HEK293 (cell line): ENCODE measurements around the gene STK39.

Experiments
- CTCF ChIA-PET: fragments of 350-600 bp; formaldehyde crosslinking; extraction: SDS; loops from one replicate; lab custom pipeline; 2021; ENCODE audit warnings: antibody characterized with exemption; lab: Yijun Ruan, JAX
- POLR2A ChIA-PET: fragments of 300-600 bp; formaldehyde crosslinking; extraction: SDS; loops from one replicate; lab custom pipeline; 2020; ENCODE audit warnings: antibody characterized with exemption, inconsistent platforms; lab: Yijun Ruan, JAX
- H3K27ac ChIP-seq: fragments of 200-500 bp; sonication (Bioruptor generic); 2 replicates; pipeline ENCODE4 v1.5.1; 2014; ENCODE audit warnings: low read depth, low read length, control low read depth, inconsistent platforms; ENCODE audit errors: extremely low read depth
- H3K36me3 ChIP-seq, 2 experiments: fragments of 200-500 bp in 1 of 2; sonication (Bioruptor generic) in 1 of 2; 1 replicate in 1 of 2; 2 replicates in 1 of 2; pipeline ENCODE4 v1.5.1; 2014 to 2017; ENCODE audit warnings: inconsistent platforms in 2 of 2, low read length in 2 of 2; ENCODE audit not compliant: control insufficient read depth in 2 of 2, insufficient read depth in 1 of 2
- H3K4me1 ChIP-seq: fragments of 200-500 bp; sonication (Bioruptor generic); 2 replicates; pipeline ENCODE4 v1.5.1; 2014; ENCODE audit warnings: mild to moderate bottlenecking, low read length, inconsistent platforms; ENCODE audit not compliant: control insufficient read depth, insufficient read depth
- H3K4me3 ChIP-seq: 2 replicates; pipeline ENCODE4 v1.5.1; 2011; ENCODE audit warnings: low read depth, mild to moderate bottlenecking, control low read depth, low read length, moderate library complexity
- H3K9me3 ChIP-seq: fragments of 200-500 bp; sonication (Bioruptor generic); 2 replicates; pipeline ENCODE4 v1.5.1; 2014; ENCODE audit warnings: low read depth, low read length, inconsistent platforms; ENCODE audit not compliant: control insufficient read depth, insufficient read depth
- MEIS1 ChIP-seq: sonication (generic); formaldehyde crosslinking; IDR thresholded peaks from 2 replicates; pipeline ENCODE4 v1.8.1; 2022; ENCODE audit warnings: missing genetic modification reagents, mild to moderate bottlenecking, borderline replicate concordance
- ZBTB20 ChIP-seq: fragments of 450-650 bp; formaldehyde crosslinking; IDR thresholded peaks from 2 replicates; pipeline ENCODE4 v1.5.1; 2016; ENCODE audit warnings: missing biosample characterization, missing genetic modification characterization
- ZFP41 ChIP-seq: fragments of 450-650 bp; formaldehyde crosslinking; IDR thresholded peaks from 2 replicates; pipeline ENCODE4 v1.5.1; 2016; ENCODE audit warnings: missing biosample characterization, missing genetic modification characterization, borderline replicate concordance
- ZNF114 ChIP-seq: fragments of 450-650 bp; formaldehyde crosslinking; IDR thresholded peaks from 2 replicates; pipeline ENCODE4 v1.5.0; 2017; ENCODE audit warnings: missing biosample characterization, missing genetic modification characterization
- ZNF335 ChIP-seq: fragments of 450-650 bp; formaldehyde crosslinking; conservative IDR thresholded peaks from 2 replicates; pipeline ENCODE4 v1.5.1; 2016; ENCODE audit warnings: missing biosample characterization, missing genetic modification characterization
- ZNF394 ChIP-seq: fragments of 450-650 bp; formaldehyde crosslinking; IDR thresholded peaks from 2 replicates; pipeline ENCODE4 v1.5.1; 2016; ENCODE audit warnings: missing biosample characterization, missing genetic modification characterization, mild to moderate bottlenecking, moderate library complexity, borderline replicate concordance
- ZNF777 ChIP-seq: fragments of 450-650 bp; formaldehyde crosslinking; IDR thresholded peaks from 2 replicates; pipeline ENCODE4 v1.5.1; 2017; ENCODE audit warnings: missing biosample characterization, missing genetic modification characterization, borderline replicate concordance
- TF ChIP-seq, protein P1 (sequence below): fragments of 450-650 bp; formaldehyde crosslinking; IDR thresholded peaks from 2 replicates; pipeline ENCODE4 v1.5.1; 2017; ENCODE audit warnings: missing biosample characterization, missing genetic modification characterization
- TF ChIP-seq, protein P2 (sequence below): fragments of 450-650 bp; formaldehyde crosslinking; IDR thresholded peaks from 2 replicates; pipeline ENCODE4 v1.5.1; 2016; ENCODE audit warnings: missing biosample characterization, missing genetic modification characterization
- TF ChIP-seq, protein P3 (sequence below): fragments of 450-650 bp; formaldehyde crosslinking; IDR thresholded peaks from 2 replicates; pipeline ENCODE4 v1.5.1; 2017; ENCODE audit warnings: missing biosample characterization, missing genetic modification characterization
- TF ChIP-seq, protein P4 (sequence below): fragments of 450-650 bp; formaldehyde crosslinking; IDR thresholded peaks from 2 replicates; pipeline ENCODE4 v1.5.1; 2016; ENCODE audit warnings: missing biosample characterization, missing genetic modification characterization
- TF ChIP-seq, protein P5 (sequence below): fragments of 450-650 bp; formaldehyde crosslinking; IDR thresholded peaks from 2 replicates; pipeline ENCODE4 v1.5.1; 2016; ENCODE audit warnings: missing biosample characterization, missing genetic modification characterization, borderline replicate concordance
- TF ChIP-seq, protein P6 (sequence below): fragments of 450-650 bp; formaldehyde crosslinking; conservative IDR thresholded peaks from 2 replicates; pipeline ENCODE4 v1.5.1; 2016; ENCODE audit warnings: low read depth, missing biosample characterization, missing genetic modification characterization

Gene STK39

DNA sequence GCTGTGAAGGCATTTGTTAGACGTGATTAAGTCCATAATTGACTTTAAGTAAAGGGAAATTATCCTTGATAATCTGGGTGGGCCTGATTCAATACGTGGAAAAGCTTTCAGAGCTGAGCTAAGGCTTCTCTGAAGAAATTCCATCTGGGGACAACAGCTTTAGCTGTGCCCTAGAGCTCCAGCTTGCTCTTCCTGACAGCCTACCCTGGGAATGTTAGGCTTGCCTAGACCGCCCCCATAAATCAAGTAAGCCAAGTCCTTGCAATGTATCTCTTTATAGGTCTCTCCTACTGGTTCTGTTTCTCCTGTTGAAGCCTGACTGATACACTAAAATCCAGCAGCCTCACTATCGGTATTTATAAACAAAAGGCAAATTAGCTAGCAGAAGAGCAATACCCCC lies 160.0 kb downstream of the STK39 start:
- H3K36me3 ChIP-seq: no peaks in the 10 kb centered on the region
- CTCF ChIA-PET: interaction anchor here (0.5 to 1.1 kb wide), 2 partner anchors 32 to 435 kb away, joined by 3 read pairs; no protein-coding TSS in a partner anchor
- POLR2A ChIA-PET: no interaction called here

DNA sequence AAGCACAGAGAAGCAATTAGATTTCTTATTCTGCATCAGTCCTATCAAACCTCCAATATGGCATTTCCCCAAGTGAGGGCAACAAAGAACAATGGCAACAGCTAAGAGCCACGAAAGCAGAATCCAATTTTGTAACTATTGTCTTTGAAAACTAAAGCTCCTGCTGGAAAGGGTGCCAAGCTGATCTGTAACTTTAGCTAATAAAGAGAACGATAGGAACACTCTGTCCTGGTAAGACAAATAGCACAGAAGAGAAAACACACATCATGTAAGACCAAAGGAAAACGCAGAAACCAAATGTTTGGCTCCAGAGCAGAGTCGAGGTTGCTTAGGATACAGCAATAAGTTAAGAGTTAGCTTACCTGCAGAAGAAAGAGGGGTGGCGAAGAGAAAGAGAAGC lies 160.5 kb downstream of the STK39 start:
- TF ChIP-seq MEIS1 (CRISPR knock-in tag) (no peak), ZBTB20 (tag by site-specific recombination) (no peak), ZNF777 (no peak), ZNF335 (tag by site-specific recombination) (no peak), ZNF114 (tag by site-specific recombination) (no peak), ZFP41 (tag by site-specific recombination) (no peak)
- TF ChIP-seq, protein P1, sequence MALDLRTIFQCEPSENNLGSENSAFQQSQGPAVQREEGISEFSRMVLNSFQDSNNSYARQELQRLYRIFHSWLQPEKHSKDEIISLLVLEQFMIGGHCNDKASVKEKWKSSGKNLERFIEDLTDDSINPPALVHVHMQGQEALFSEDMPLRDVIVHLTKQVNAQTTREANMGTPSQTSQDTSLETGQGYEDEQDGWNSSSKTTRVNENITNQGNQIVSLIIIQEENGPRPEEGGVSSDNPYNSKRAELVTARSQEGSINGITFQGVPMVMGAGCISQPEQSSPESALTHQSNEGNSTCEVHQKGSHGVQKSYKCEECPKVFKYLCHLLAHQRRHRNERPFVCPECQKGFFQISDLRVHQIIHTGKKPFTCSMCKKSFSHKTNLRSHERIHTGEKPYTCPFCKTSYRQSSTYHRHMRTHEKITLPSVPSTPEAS: no peak
- TF ChIP-seq, protein P2, sequence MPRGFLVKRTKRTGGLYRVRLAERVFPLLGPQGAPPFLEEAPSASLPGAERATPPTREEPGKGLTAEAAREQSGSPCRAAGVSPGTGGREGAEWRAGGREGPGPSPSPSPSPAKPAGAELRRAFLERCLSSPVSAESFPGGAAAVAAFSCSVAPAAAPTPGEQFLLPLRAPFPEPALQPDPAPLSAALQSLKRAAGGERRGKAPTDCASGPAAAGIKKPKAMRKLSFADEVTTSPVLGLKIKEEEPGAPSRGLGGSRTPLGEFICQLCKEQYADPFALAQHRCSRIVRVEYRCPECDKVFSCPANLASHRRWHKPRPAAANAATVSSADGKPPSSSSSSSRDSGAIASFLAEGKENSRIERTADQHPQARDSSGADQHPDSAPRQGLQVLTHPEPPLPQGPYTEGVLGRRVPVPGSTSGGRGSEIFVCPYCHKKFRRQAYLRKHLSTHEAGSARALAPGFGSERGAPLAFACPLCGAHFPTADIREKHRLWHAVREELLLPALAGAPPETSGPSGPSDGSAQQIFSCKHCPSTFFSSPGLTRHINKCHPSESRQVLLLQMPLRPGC (tag by site-specific recombination): no peak
- TF ChIP-seq, protein P3, sequence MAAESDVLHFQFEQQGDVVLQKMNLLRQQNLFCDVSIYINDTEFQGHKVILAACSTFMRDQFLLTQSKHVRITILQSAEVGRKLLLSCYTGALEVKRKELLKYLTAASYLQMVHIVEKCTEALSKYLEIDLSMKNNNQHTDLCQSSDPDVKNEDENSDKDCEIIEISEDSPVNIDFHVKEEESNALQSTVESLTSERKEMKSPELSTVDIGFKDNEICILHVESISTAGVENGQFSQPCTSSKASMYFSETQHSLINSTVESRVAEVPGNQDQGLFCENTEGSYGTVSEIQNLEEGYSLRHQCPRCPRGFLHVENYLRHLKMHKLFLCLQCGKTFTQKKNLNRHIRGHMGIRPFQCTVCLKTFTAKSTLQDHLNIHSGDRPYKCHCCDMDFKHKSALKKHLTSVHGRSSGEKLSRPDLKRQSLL (tag by site-specific recombination): no peak
- TF ChIP-seq, protein P4, sequence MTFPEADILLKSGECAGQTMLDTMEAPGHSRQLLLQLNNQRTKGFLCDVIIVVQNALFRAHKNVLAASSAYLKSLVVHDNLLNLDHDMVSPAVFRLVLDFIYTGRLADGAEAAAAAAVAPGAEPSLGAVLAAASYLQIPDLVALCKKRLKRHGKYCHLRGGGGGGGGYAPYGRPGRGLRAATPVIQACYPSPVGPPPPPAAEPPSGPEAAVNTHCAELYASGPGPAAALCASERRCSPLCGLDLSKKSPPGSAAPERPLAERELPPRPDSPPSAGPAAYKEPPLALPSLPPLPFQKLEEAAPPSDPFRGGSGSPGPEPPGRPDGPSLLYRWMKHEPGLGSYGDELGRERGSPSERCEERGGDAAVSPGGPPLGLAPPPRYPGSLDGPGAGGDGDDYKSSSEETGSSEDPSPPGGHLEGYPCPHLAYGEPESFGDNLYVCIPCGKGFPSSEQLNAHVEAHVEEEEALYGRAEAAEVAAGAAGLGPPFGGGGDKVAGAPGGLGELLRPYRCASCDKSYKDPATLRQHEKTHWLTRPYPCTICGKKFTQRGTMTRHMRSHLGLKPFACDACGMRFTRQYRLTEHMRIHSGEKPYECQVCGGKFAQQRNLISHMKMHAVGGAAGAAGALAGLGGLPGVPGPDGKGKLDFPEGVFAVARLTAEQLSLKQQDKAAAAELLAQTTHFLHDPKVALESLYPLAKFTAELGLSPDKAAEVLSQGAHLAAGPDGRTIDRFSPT (tag by site-specific recombination): no peak
- POLR2A ChIA-PET: no interaction called here
- Histone ChIP-seq H3K9me3 (no peaks in the 10 kb centered on the region), H3K4me3 (no peak overlapping the region), H3K4me1 (no peaks in the 10 kb centered on the region), H3K36me3 (no peaks in the 10 kb centered on the region), H3K27ac (no peak overlapping the region)
- CTCF ChIA-PET: interaction anchor here (0.5 to 0.6 kb wide), 2 partner anchors 435 to 469 kb away, joined by 3 read pairs; no protein-coding TSS in a partner anchor

More for the DNA sequence above, 160.0 kb downstream of the STK39 start:
- no peak for TF ChIP-seq ZNF394
- TF ChIP-seq, protein P5, sequence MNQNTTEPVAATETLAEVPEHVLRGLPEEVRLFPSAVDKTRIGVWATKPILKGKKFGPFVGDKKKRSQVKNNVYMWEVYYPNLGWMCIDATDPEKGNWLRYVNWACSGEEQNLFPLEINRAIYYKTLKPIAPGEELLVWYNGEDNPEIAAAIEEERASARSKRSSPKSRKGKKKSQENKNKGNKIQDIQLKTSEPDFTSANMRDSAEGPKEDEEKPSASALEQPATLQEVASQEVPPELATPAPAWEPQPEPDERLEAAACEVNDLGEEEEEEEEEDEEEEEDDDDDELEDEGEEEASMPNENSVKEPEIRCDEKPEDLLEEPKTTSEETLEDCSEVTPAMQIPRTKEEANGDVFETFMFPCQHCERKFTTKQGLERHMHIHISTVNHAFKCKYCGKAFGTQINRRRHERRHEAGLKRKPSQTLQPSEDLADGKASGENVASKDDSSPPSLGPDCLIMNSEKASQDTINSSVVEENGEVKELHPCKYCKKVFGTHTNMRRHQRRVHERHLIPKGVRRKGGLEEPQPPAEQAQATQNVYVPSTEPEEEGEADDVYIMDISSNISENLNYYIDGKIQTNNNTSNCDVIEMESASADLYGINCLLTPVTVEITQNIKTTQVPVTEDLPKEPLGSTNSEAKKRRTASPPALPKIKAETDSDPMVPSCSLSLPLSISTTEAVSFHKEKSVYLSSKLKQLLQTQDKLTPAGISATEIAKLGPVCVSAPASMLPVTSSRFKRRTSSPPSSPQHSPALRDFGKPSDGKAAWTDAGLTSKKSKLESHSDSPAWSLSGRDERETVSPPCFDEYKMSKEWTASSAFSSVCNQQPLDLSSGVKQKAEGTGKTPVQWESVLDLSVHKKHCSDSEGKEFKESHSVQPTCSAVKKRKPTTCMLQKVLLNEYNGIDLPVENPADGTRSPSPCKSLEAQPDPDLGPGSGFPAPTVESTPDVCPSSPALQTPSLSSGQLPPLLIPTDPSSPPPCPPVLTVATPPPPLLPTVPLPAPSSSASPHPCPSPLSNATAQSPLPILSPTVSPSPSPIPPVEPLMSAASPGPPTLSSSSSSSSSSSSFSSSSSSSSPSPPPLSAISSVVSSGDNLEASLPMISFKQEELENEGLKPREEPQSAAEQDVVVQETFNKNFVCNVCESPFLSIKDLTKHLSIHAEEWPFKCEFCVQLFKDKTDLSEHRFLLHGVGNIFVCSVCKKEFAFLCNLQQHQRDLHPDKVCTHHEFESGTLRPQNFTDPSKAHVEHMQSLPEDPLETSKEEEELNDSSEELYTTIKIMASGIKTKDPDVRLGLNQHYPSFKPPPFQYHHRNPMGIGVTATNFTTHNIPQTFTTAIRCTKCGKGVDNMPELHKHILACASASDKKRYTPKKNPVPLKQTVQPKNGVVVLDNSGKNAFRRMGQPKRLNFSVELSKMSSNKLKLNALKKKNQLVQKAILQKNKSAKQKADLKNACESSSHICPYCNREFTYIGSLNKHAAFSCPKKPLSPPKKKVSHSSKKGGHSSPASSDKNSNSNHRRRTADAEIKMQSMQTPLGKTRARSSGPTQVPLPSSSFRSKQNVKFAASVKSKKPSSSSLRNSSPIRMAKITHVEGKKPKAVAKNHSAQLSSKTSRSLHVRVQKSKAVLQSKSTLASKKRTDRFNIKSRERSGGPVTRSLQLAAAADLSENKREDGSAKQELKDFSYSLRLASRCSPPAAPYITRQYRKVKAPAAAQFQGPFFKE (tag by site-specific recombination): no peak
- TF ChIP-seq, protein P6, sequence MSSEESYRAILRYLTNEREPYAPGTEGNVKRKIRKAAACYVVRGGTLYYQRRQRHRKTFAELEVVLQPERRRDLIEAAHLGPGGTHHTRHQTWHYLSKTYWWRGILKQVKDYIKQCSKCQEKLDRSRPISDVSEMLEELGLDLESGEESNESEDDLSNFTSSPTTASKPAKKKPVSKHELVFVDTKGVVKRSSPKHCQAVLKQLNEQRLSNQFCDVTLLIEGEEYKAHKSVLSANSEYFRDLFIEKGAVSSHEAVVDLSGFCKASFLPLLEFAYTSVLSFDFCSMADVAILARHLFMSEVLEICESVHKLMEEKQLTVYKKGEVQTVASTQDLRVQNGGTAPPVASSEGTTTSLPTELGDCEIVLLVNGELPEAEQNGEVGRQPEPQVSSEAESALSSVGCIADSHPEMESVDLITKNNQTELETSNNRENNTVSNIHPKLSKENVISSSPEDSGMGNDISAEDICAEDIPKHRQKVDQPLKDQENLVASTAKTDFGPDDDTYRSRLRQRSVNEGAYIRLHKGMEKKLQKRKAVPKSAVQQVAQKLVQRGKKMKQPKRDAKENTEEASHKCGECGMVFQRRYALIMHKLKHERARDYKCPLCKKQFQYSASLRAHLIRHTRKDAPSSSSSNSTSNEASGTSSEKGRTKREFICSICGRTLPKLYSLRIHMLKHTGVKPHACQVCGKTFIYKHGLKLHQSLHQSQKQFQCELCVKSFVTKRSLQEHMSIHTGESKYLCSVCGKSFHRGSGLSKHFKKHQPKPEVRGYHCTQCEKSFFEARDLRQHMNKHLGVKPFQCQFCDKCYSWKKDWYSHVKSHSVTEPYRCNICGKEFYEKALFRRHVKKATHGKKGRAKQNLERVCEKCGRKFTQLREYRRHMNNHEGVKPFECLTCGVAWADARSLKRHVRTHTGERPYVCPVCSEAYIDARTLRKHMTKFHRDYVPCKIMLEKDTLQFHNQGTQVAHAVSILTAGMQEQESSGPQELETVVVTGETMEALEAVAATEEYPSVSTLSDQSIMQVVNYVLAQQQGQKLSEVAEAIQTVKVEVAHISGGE (tag by site-specific recombination): no peak
- H3K27ac ChIP-seq: no peak overlapping the region
- H3K4me1 ChIP-seq: no peaks in the 10 kb centered on the region
- no peaks in the 10 kb centered on the region for H3K9me3 ChIP-seq
- no peak overlapping the region for H3K4me3 ChIP-seq
